ENCODE data around the gene THADA.

THADA gene

GRCh38 chr2:43464590-43464989 lies 131.2 kb downstream of the THADA start:
- no peaks in the 10 kb centered on the region for H3K9me3 ChIP-seq (ENCODE audit: control insufficient read depth, insufficient read depth, low read depth, low read length)
- no peak overlapping the region for H3K4me3 ChIP-seq (ENCODE audit: low read depth, low read length)
- no peak overlapping the region for H3K27ac ChIP-seq (ENCODE audit: extremely low read depth, low read depth, low read length)
- TF ChIP-seq GLI2 (tag by site-specific recombination; IDR thresholded peaks at IDR 0.05; ENCODE audit: borderline replicate concordance, low read depth) = no peak
- no peak for TF ChIP-seq ZNF670 (tag by site-specific recombination; IDR thresholded peaks at IDR 0.05; ENCODE audit: low read depth)
- ChIA-PET CTCF (interaction anchor here (0.6 kb wide), 2 partner anchors 224 to 270 kb away, joined by 3 read pairs; no protein-coding TSS in a partner anchor), POLR2A (no interaction called here)
- peaks cover 18% of the 10 kb centered on the region for H3K4me1 ChIP-seq (ENCODE audit: control insufficient read depth, insufficient read depth, low read length)
- H3K36me3 ChIP-seq (ENCODE audit: control insufficient read depth in 2 of 2, insufficient read depth in 1 of 2, low read length in 2 of 2) = no peaks in the 10 kb centered on the region

GRCh38 chr2:43462866-43463641 lies 132.8 kb downstream of the THADA start:
- Histone ChIP-seq H3K4me1 (ENCODE audit: control insufficient read depth, insufficient read depth, low read length) (peaks cover 18% of the 10 kb centered on the region), H3K27ac (ENCODE audit: extremely low read depth, low read depth, low read length) (no peak overlapping the region), H3K9me3 (ENCODE audit: control insufficient read depth, insufficient read depth, low read depth, low read length) (no peaks in the 10 kb centered on the region), H3K4me3 (ENCODE audit: low read depth, low read length) (no peak overlapping the region), H3K36me3 (ENCODE audit: control insufficient read depth in 2 of 2, insufficient read depth in 1 of 2, low read length in 2 of 2) (no peaks in the 10 kb centered on the region)
- peak; percentile 22; the same call in 1 of the 2 replicates for TF ChIP-seq SCRT1 (tag by site-specific recombination; IDR thresholded peaks at IDR 0.05; ENCODE audit: borderline replicate concordance)
- TF ChIP-seq SCRT2 (tag by site-specific recombination; IDR thresholded peaks at IDR 0.05) = 0 out of 2 replicates have a peak, but pooled peaks have one; percentile 16
- peak; percentile 83 for TF ChIP-seq PRDM6 (tag by site-specific recombination; IDR thresholded peaks at IDR 0.05)
- TF ChIP-seq OSR2 (tag by site-specific recombination; IDR thresholded peaks at IDR 0.05) = peak; percentile 39
- peak; percentile 73; the same call in 1 of the 2 replicates for TF ChIP-seq TCF7L2 (IDR thresholded peaks at IDR 0.05; ENCODE audit: borderline replicate concordance, low read depth, low read length)
- TF ChIP-seq, protein P1, sequence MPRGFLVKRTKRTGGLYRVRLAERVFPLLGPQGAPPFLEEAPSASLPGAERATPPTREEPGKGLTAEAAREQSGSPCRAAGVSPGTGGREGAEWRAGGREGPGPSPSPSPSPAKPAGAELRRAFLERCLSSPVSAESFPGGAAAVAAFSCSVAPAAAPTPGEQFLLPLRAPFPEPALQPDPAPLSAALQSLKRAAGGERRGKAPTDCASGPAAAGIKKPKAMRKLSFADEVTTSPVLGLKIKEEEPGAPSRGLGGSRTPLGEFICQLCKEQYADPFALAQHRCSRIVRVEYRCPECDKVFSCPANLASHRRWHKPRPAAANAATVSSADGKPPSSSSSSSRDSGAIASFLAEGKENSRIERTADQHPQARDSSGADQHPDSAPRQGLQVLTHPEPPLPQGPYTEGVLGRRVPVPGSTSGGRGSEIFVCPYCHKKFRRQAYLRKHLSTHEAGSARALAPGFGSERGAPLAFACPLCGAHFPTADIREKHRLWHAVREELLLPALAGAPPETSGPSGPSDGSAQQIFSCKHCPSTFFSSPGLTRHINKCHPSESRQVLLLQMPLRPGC (tag by site-specific recombination; IDR thresholded peaks at IDR 0.05) = no peak
- no peak for TF ChIP-seq KLF1 (tag by site-specific recombination; IDR thresholded peaks at IDR 0.05)
- CTCF ChIA-PET = interaction anchor here (0.5 to 1.0 kb wide), 2 partner anchors 14 to 553 kb away, joined by 3 to 7 read pairs; no protein-coding TSS in a partner anchor
- POLR2A ChIA-PET = no interaction called here

DNA sequence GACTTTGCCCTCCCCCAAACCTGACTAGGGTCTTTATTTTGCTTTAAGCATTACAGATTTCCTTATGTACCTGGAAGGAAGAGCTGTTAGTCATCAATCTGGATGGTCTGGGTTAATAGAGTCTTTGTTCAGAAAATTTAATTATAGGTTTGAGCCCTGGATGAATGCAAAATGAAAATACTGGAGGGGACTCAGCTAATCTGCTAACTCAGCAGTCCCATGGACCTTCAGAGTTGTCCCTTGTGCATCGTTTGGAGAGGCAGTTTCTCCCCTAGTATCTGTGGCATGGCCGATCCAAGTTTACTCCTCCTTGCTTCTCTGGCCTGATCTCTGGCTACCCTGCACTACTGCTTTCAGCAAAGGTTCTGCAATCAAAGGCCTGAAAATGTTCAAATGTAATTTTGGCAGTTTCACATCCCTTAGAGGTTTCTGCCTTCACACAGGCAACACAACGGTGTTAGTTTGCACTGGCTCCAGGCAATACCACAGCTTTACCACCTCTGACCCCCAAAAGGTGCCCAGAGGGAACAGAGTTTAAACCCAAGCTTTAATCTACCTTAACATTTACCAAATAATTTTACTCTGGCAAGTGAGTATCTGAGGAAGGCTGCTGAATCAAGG lies 134.3 kb downstream of the THADA start:
- POLR2A ChIA-PET = no interaction called here
- CTCF ChIA-PET = interaction anchor here (1.8 kb wide), 1 partner anchor 23 kb away, joined by 8 read pairs; no protein-coding TSS in a partner anchor
- TF ChIP-seq SP7 (tag by site-specific recombination; IDR thresholded peaks at IDR 0.05) (peak; percentile 28; the same call in 1 of the 2 replicates), ZNF529 (tag by site-specific recombination; IDR thresholded peaks at IDR 0.05; ENCODE audit: insufficient replicate concordance) (no peak)
- no peak overlapping the region for H3K4me3 ChIP-seq (ENCODE audit: low read depth, low read length)
- no peaks in the 10 kb centered on the region for H3K36me3 ChIP-seq (ENCODE audit: control insufficient read depth in 2 of 2, insufficient read depth in 1 of 2, low read length in 2 of 2)
- peaks cover 18% of the 10 kb centered on the region for H3K4me1 ChIP-seq (ENCODE audit: control insufficient read depth, insufficient read depth, low read length)
- H3K9me3 ChIP-seq (ENCODE audit: control insufficient read depth, insufficient read depth, low read depth, low read length) = no peaks in the 10 kb centered on the region
- no peak overlapping the region for H3K27ac ChIP-seq (ENCODE audit: extremely low read depth, low read depth, low read length)

Measured in HEK293 (cell line).